ENCODE results near the gene BCL7A. TPM values are rescaled to one million over a fixed set of nuclear protein-coding genes. Genes with fewer than 3 reads are reported as not detected.

BCL7A gene
- total and polyA plus RNA-seq, 2 of the 8 experiments (the other 6 are each of a cell fraction or from before 2014, with no cell fraction given): 11.9 to 12.7 TPM

DNA sequence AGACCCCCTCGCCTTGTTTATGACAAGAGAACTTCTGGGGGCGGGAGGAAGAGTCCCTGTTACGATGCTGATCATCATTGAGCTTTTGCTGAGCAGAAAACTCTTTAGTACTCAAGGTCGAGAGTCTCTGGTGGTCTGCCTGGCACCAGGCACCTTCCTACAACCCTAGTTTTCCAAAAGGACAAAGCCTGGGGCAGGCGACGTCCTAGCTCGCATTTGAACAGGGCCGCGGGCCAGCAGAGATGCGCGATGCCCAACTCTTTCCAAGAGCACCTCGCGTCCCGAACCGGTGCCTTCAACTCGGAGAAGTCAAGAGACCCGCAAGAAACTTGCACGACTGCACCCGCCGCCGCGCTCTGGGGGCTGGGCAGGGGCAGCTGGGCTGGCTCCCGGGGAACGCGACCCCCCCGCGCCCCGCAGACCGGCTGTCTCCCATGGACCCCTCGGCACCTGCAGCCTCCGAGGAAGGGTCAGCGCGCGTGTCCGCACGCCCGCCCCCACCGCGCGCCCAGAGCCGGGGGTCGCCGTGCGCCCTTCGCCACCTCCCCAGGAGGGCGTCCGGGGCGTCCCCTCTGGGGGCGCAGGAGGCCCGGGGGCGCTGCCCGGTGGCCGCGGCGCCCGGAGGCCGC is 377 bp upstream of the BCL7A start:
- peaks cover 3 to 25% (median 16%) of the 10 kb centered on the region in 4 experiments for H3K27me3 ChIP-seq (replicated peaks in 1 of 4; ENCODE audit: control insufficient read depth in 3 of 4, extremely low read depth in 1 of 4, insufficient read depth in 3 of 4, low read length in 3 of 4)
- no peak overlapping the region for H4K5ac ChIP-seq (ENCODE audit: insufficient read length, low read depth, low read length)
- H2AK5ac ChIP-seq (ENCODE audit: low read depth, low read length): no peak overlapping the region
- H2BK120ac ChIP-seq (replicated peaks; ENCODE audit: low read depth, low read length): no peak overlapping the region
- H3K9me3 ChIP-seq (ENCODE audit: insufficient read depth in 2 of 2, low read depth in 1 of 2, low read length in 1 of 2): no peaks in the 10 kb centered on the region
- H3K27ac ChIP-seq (ENCODE audit: low read depth, low read length): no peak overlapping the region
- H4K20me1 ChIP-seq (replicated peaks in 1 of 2; ENCODE audit: control insufficient read depth in 1 of 2, insufficient read depth in 2 of 2, low read length in 2 of 2): peaks cover 0 to 4% of the 10 kb centered on the region in 2 experiments
- FAIRE-seq (no peak), DNase-seq (ENCODE audit: low read depth in 1 of 2, low spot score in 2 of 2) (peak in 1 of 2 experiments; percentile 65)
- no peak overlapping the region for H3K23ac ChIP-seq (ENCODE audit: insufficient read length)
- POLR2A ChIA-PET (ENCODE audit: partially characterized antibody): interaction anchor here (0.6 to 2.0 kb wide), 15 partner anchors 8 to 139 kb away, joined by 3 to 9 read pairs (median 3); partner anchors contain the start of gene PSMD9
- no peak overlapping the region for H4K91ac ChIP-seq (replicated peaks; ENCODE audit: insufficient read length, low read length)
- peaks cover 4 to 17% of the 10 kb centered on the region in 2 experiments; a peak in 3 of 4 replicates for H3K79me2 ChIP-seq (ENCODE audit: control insufficient read depth in 1 of 2, insufficient read depth in 2 of 2, low read length in 2 of 2)
- H2AFZ ChIP-seq (ENCODE audit: low read length): peak overlapping the region; percentile 61
- no peak overlapping the region for H3K4ac ChIP-seq (replicated peaks; ENCODE audit: insufficient read length, low read depth, low read length)
- H3K4me3 ChIP-seq (ENCODE audit: extremely low read depth in 1 of 4, insufficient read depth in 2 of 4, low read depth in 3 of 4, low read length in 4 of 4): peak overlapping the region; percentile 55 to 87 (median 66)
- H3K4me2 ChIP-seq (ENCODE audit: insufficient read depth in 1 of 2, low read depth in 2 of 2, low read length in 2 of 2): peak overlapping the region; percentile 69 to 80
- peak overlapping the region in 1 of 4 experiments; percentile 70; a peak in 4 of 7 replicates for H3K9ac ChIP-seq (replicated peaks in 1 of 4; ENCODE audit: extremely low read depth in 1 of 4, low read depth in 3 of 4, low read length in 3 of 4)
- H3K4me1 ChIP-seq (replicated peaks in 1 of 4; ENCODE audit: control insufficient read depth in 3 of 4, insufficient read depth in 4 of 4, low read length in 3 of 4): peaks cover 0 to 9% (median 7%) of the 10 kb centered on the region in 4 experiments; a peak in 4 of 7 replicates
- H2BK12ac ChIP-seq (ENCODE audit: low read depth, low read length): no peak overlapping the region
- H2BK15ac ChIP-seq (ENCODE audit: low read length): no peak overlapping the region
- H3K36me3 ChIP-seq (ENCODE audit: control insufficient read depth in 2 of 4, insufficient read depth in 4 of 4, low read length in 3 of 4): no peaks in the 10 kb centered on the region
- peaks cover 5% of the 10 kb centered on the region; the same call in 1 of the 2 replicates for H3K79me1 ChIP-seq (ENCODE audit: low read depth, low read length)
- H3K14ac ChIP-seq (ENCODE audit: insufficient read length): no peak overlapping the region
- peaks cover 14% of the 10 kb centered on the region; the same call in 1 of the 2 replicates for H3K23me2 ChIP-seq (ENCODE audit: low read depth, low read length)
- H2BK5ac ChIP-seq (ENCODE audit: low read depth, low read length): no peak overlapping the region
- H3K56ac ChIP-seq (replicated peaks; ENCODE audit: insufficient read length, low read depth, low read length): no peak overlapping the region
- H2BK20ac ChIP-seq (ENCODE audit: low read length): no peak overlapping the region
- H4K8ac ChIP-seq (ENCODE audit: extremely low read depth, insufficient read depth, low read length): peak overlapping the region; percentile 51
- peak overlapping the region; percentile 68 for H3K18ac ChIP-seq (ENCODE audit: extremely low read depth, low read length)
- WGBS, 2 experiments (ENCODE audit: extremely low coverage in 1 of 2, insufficient coverage in 1 of 2, insufficient read length in 1 of 2, insufficient replicate concordance in 2 of 2, low coverage in 1 of 2, low lambda C conversion rate in 2 of 2, missing lambda C conversion rate in 1 of 2): 4% methylated on average over 31 of the region's 57 CpGs; no CpG with 5 or more reads in 1 of the 2 experiments
- CTCF ChIA-PET (ENCODE audit: partially characterized antibody): interaction anchor here (0.6 to 1.1 kb wide), 2 partner anchors 139 to 790 kb away, joined by 3 to 4 read pairs; no protein-coding TSS in a partner anchor
- TF ChIP-seq CHD1 (IDR thresholded peaks at IDR 0.05; ENCODE audit: low read depth, low read length): no peak
- TF ChIP-seq JUND (IDR thresholded peaks at IDR 0.05; ENCODE audit: low read length): no peak
- TF ChIP-seq RAD21 (IDR thresholded peaks at IDR 0.05 in 1 of 2, conservative IDR thresholded peaks at IDR 0.05 in 1 of 2; ENCODE audit: low read depth in 2 of 2, low read length in 2 of 2): no peak
- TF ChIP-seq RBBP5 (IDR thresholded peaks at IDR 0.05; ENCODE audit: borderline replicate concordance, low read depth, low read length): no peak
- TF ChIP-seq ASH2L (IDR thresholded peaks at IDR 0.05; ENCODE audit: low read length): peak; percentile 40
- TF ChIP-seq SP4 (IDR thresholded peaks at IDR 0.05; ENCODE audit: low read length): no peak
- peak; percentile 49 for TF ChIP-seq EZH2 (IDR thresholded peaks at IDR 0.05; ENCODE audit: low read depth, low read length, severe bottlenecking)
- peak; percentile 72 for TF ChIP-seq KDM4A (IDR thresholded peaks at IDR 0.05; ENCODE audit: low read depth, low read length, severe bottlenecking)
- TF ChIP-seq EP300 (IDR thresholded peaks at IDR 0.05; ENCODE audit: borderline replicate concordance in 1 of 2, low read depth in 2 of 2, low read length in 2 of 2): no peak
- TF ChIP-seq NRF1 (IDR thresholded peaks at IDR 0.05; ENCODE audit: low read depth, low read length): no peak
- no peak for TF ChIP-seq SIN3A (conservative IDR thresholded peaks at IDR 0.05 in 1 of 2, IDR thresholded peaks at IDR 0.05 in 1 of 2; ENCODE audit: low read depth in 1 of 2, low read length in 2 of 2)
- no peak for TF ChIP-seq BACH1 (IDR thresholded peaks at IDR 0.05; ENCODE audit: low read length)
